B cell (primary cell): ENCODE results near the gene B4GALT3. TPM values are rescaled to one million over a fixed set of nuclear protein-coding genes. Genes with fewer than 3 reads are reported as not detected.

ENCODE experiments used
- ATAC-seq: fragments of 200-7000 bp; cut with Tn5 transposase; one replicate; pipeline ENCODE4 v1.10.0; 2021; ENCODE audit warnings: low read depth, mild to moderate bottlenecking, moderate number of reproducible peaks, moderate library complexity
- CTCF ChIA-PET: fragments of 350-600 bp; sonication (Branson Sonifier 250); formaldehyde crosslinking; loops from one replicate; lab custom pipeline; 2021; ENCODE audit warnings: antibody characterized with exemption, inconsistent platforms; lab: Charles Lee
- POLR2A ChIA-PET: fragments of 350-600 bp; sonication (Branson Sonifier 250); formaldehyde crosslinking; loops from one replicate; lab custom pipeline; 2021; ENCODE audit warnings: antibody characterized with exemption; lab: Charles Lee
- DNase-seq: peaks from one replicate; pipeline ENCODE4 v3.0.0; 2013
- H2AFZ ChIP-seq: 2 replicates; pipeline ENCODE4 v1.6.1; 2012; ENCODE audit warnings: mild to moderate bottlenecking, low read depth, low read length; ENCODE audit not compliant: insufficient read depth, poor library complexity, severe bottlenecking
- H3K27ac ChIP-seq, 2 donors: 1 replicate in 1 of 2; 2 replicates in 1 of 2; pipeline ENCODE4 v1.5.1; 2012 to 2013; ENCODE audit warnings: low read length in 2 of 2, mild to moderate bottlenecking in 2 of 2, moderate library complexity in 1 of 2
- H3K27me3 ChIP-seq, 4 experiments: fragments of 200-600 bp in 1 of 4; sonication (generic) in 1 of 4; replicated peaks in 1 of 4; 1 replicate in 2 of 4; 2 replicates in 2 of 4; pipeline versions ENCODE4 v1.6.1 to v1.7.0; 2013 to 2016; ENCODE audit warnings: low read length in 3 of 4, mild to moderate bottlenecking in 2 of 4, mixed read lengths in 1 of 4, moderate library complexity in 1 of 4; ENCODE audit not compliant: insufficient read depth in 4 of 4, control insufficient read depth in 3 of 4; ENCODE audit errors: control extremely low read depth in 1 of 4
- H3K36me3 ChIP-seq, 2 experiments: replicated peaks in 1 of 2; 1 replicate in 1 of 2; 2 replicates in 1 of 2; pipeline versions ENCODE4 v1.6.1 to v1.7.1; 2013; ENCODE audit warnings: low read length in 1 of 2; ENCODE audit not compliant: insufficient read depth in 2 of 2, control insufficient read depth in 1 of 2; ENCODE audit errors: control extremely low read depth in 1 of 2, extremely low read depth in 1 of 2
- H3K4me1 ChIP-seq, 2 donors: fragments of 200-600 bp in 1 of 2; sonication (generic) in 1 of 2; 1 replicate in 1 of 2; 2 replicates in 1 of 2; pipeline versions ENCODE4 v1.5.1 to v1.6.1; 2013 to 2017; ENCODE audit warnings: low read length in 2 of 2; ENCODE audit not compliant: control insufficient read depth in 2 of 2, insufficient read depth in 2 of 2
- H3K4me2 ChIP-seq: replicated peaks from 2 replicates; pipeline ENCODE3; 2012; ENCODE audit warnings: mild to moderate bottlenecking, low read depth, low read length; ENCODE audit not compliant: poor library complexity, severe bottlenecking
- H3K4me3 ChIP-seq, 5 experiments: fragments of 200-600 bp in 1 of 5; sonication (generic) in 1 of 5; 1 replicate in 3 of 5; 2 replicates in 2 of 5; pipeline versions ENCODE4 v1.5.1 to v1.7.0; 2011 to 2016; ENCODE audit warnings: low read length in 4 of 5, mild to moderate bottlenecking in 4 of 5, low read depth in 2 of 5, control low read depth in 1 of 5, moderate library complexity in 1 of 5; ENCODE audit not compliant: insufficient read depth in 1 of 5; ENCODE audit errors: control extremely low read depth in 1 of 5, extremely low read depth in 1 of 5
- H3K79me2 ChIP-seq: fragments of 200-600 bp; sonication (generic); one replicate; pipeline ENCODE4 v1.6.0; 2016; ENCODE audit warnings: low read length; ENCODE audit not compliant: control insufficient read depth, insufficient read depth
- H3K9ac ChIP-seq: fragments of 200-600 bp; sonication (generic); 2 replicates; pipeline ENCODE4 v1.6.1; 2017; ENCODE audit warnings: mild to moderate bottlenecking, low read length, moderate library complexity
- H3K9me3 ChIP-seq, 3 donors: one replicate each; pipeline versions ENCODE4 v1.6.1 to v1.7.1; 2013; ENCODE audit warnings: low read length in 2 of 3; ENCODE audit not compliant: control insufficient read depth in 2 of 3, insufficient read depth in 1 of 3; ENCODE audit errors: control extremely low read depth in 1 of 3
- H4K20me1 ChIP-seq: 2 replicates; pipeline ENCODE4 v1.6.0; 2012; ENCODE audit warnings: mild to moderate bottlenecking, low read length; ENCODE audit not compliant: insufficient read depth, control insufficient read depth, poor library complexity, severe bottlenecking
- H3K27ac Mint-ChIP-seq: one replicate; pipeline ENCODE4 v1.8.0; 2021; ENCODE audit warnings: mixed read lengths
- H3K27me3 Mint-ChIP-seq: one replicate; pipeline ENCODE4 v1.8.0; 2021; ENCODE audit warnings: mixed read lengths
- H3K4me1 Mint-ChIP-seq: one replicate; pipeline ENCODE4 v1.8.0; 2021; ENCODE audit warnings: mixed read lengths
- H3K4me3 Mint-ChIP-seq: one replicate; pipeline ENCODE4 v1.8.0; 2021; ENCODE audit warnings: mixed read lengths
- H3K9me3 Mint-ChIP-seq: one replicate; pipeline ENCODE4 v1.8.0; 2022; ENCODE audit warnings: mixed read lengths; ENCODE audit not compliant: insufficient read depth
- EZH2 ChIP-seq: IDR thresholded peaks from 2 replicates; pipeline ENCODE4 v1.6.1; 2012; ENCODE audit warnings: borderline replicate concordance, low read depth, mild to moderate bottlenecking, moderate library complexity, low read length; ENCODE audit not compliant: insufficient read depth, poor library complexity, severe bottlenecking
- WGBS: methylation state at CpG from one replicate; pipeline ENCODE4 v1.1.5; 2013; ENCODE audit warnings: missing lambda C conversion rate; ENCODE audit not compliant: insufficient coverage; 5-methylcytosine and 5-hydroxymethylcytosine counted together
- intact Hi-C: fragments of 100-400 bp; cut with micrococcal nuclease; formaldehyde crosslinking; loops from one replicate; pipeline ENCODE4 v1.10.0; 2022
- polyA plus RNA-seq: library from polyadenylated mRNA; depleted of rRNA; stranded (reverse); fragments of >200 nt; gene quantifications from 2 replicates; pipeline ENCODE4 v1.2.3, GENCODE V29; 2012
- total RNA-seq, 2 donors: library from RNA; stranded (reverse); fragments of 120-200 nt in 1 of 2; gene quantifications; 1 replicate in 1 of 2; 2 replicates in 1 of 2; pipeline versions ENCODE4 v1.2.3 to v1.2.4, GENCODE V29; 2013 to 2022
- TF ChIP-seq, protein P1 (sequence below): fragments of 200-600 bp; IDR thresholded peaks from one replicate; pipeline ENCODE4 v1.8.0; 2022; ENCODE audit warnings: antibody characterized with exemption, mild to moderate bottlenecking

B4GALT3 gene
- total and polyA plus RNA-seq, 2 donors (not counting 1 experiment from before 2014, with no cell fraction given): 37.6 to 59.6 TPM

DNA sequence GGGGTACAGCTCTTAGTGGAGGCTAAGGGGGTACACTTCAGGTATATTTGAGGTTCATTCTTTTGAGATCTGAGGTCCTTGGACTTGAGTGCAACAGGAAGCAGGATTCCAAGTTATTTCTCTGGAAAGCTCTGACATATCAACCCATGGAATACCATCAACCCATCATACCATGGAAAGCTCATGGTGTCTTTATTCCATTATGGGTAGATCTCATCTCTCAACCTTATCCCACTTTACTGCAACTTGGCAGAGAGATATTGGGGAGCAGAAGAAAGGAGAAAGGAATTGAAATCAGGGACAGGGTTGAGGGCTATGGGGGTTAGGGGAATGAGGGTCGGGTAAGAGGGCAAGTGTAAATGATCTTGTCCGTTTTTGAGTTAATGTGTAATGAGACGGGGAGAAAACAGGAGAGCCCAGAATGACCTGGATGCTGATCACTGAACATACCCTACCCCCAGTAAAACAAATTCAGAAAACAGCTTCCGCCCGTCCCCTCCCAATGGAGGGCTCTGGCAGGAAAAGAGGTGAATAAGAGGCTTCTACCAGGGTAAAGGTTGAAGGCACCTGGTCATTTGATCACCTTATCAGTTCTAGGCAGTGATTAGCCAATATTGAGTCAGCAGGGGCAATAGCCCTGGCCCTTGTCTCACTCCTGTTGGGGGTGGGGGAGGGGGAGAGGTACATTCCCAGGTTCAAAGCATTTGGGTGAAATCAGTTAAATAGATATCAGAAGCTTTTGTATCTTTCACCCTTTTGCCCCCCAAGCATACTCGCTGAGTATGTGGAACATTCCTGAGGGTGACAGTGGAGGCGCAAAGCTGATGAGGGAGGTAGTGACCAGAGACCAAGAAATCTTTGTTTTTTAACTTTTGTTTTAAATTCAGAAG, 46.7 kb upstream of the B4GALT3 start:
- peaks cover 1 to 6% of the 10 kb centered on the region in 2 experiments for H3K36me3 ChIP-seq
- H3K4me2 ChIP-seq: no peak overlapping the region
- Mint-ChIP-seq H3K9me3 (no peaks in the 10 kb centered on the region), H3K27me3 (peaks cover 41% of the 10 kb centered on the region), H3K27ac (no peak overlapping the region), H3K4me3 (no peak overlapping the region), H3K4me1 (peaks cover 31% of the 10 kb centered on the region)
- no peak for TF ChIP-seq EZH2
- TF ChIP-seq, protein P1, sequence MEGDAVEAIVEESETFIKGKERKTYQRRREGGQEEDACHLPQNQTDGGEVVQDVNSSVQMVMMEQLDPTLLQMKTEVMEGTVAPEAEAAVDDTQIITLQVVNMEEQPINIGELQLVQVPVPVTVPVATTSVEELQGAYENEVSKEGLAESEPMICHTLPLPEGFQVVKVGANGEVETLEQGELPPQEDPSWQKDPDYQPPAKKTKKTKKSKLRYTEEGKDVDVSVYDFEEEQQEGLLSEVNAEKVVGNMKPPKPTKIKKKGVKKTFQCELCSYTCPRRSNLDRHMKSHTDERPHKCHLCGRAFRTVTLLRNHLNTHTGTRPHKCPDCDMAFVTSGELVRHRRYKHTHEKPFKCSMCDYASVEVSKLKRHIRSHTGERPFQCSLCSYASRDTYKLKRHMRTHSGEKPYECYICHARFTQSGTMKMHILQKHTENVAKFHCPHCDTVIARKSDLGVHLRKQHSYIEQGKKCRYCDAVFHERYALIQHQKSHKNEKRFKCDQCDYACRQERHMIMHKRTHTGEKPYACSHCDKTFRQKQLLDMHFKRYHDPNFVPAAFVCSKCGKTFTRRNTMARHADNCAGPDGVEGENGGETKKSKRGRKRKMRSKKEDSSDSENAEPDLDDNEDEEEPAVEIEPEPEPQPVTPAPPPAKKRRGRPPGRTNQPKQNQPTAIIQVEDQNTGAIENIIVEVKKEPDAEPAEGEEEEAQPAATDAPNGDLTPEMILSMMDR: no peak
- H4K20me1 ChIP-seq: no peaks in the 10 kb centered on the region
- intact Hi-C loops: no loop called here
- no peak overlapping the region for H2AFZ ChIP-seq
- no peak for ATAC-seq
- peaks cover 0 to 40% (median 32%) of the 10 kb centered on the region in 4 experiments for H3K27me3 ChIP-seq
- H3K4me3 ChIP-seq: no peak overlapping the region
- DNase-seq: no peak
- peaks cover 7% of the 10 kb centered on the region for H3K79me2 ChIP-seq
- H3K9me3 ChIP-seq: no peaks in the 10 kb centered on the region
- POLR2A ChIA-PET: interaction anchor here (1.1 to 2.9 kb wide), 3 partner anchors 16 to 83 kb away, joined by 3 to 21 read pairs (median 4); partner anchors contain the start of gene NDUFS2
- H3K4me1 ChIP-seq: peaks cover 22 to 29% of the 10 kb centered on the region in 2 donors
- WGBS: 100% methylated on average over 1 of the region's 7 CpGs
- no peak overlapping the region for H3K9ac ChIP-seq
- H3K27ac ChIP-seq: no peak overlapping the region
- CTCF ChIA-PET: interaction anchor here (0.6 to 10.0 kb wide), 5 partner anchors 14 to 174 kb away, joined by 3 to 104 read pairs (median 6); partner anchors contain the start of gene PPOX
